GM10248 (cell line): Measurements from ENCODE around the gene TMEM245.
"Not testable (repeated sequence)": the region's sequence is repeated elsewhere in the genome, so short reads cannot be mapped to it uniquely, and the experiment has no call there.

Experiments
- CTCF ChIA-PET: fragments of 300-600 bp; sonication (Branson Sonifier 250); formaldehyde crosslinking; extraction: SDS; loops from one replicate; lab custom pipeline; 2021; ENCODE audit warnings: antibody characterized with exemption; lab: Yijun Ruan, JAX
- POLR2A ChIA-PET: fragments of 350-650 bp; sonication (Branson Sonifier 250); formaldehyde crosslinking; extraction: SDS; loops from one replicate; lab custom pipeline; 2020; ENCODE audit warnings: antibody characterized with exemption; lab: Yijun Ruan, JAX
- DNase-seq: peaks from one replicate; pipeline ENCODE4 v3.0.0; 2012; ENCODE audit errors: extremely low spot score
- CTCF ChIP-seq: IDR thresholded peaks from 2 replicates; pipeline ENCODE4 v1.5.1; 2012; ENCODE audit warnings: mild to moderate bottlenecking, low read depth; ENCODE audit errors: extremely low read depth, missing control alignments, control extremely low read depth

Gene TMEM245

GRCh38 chr9:109068764-109069163 is 51.0 kb downstream of the TMEM245 start:
- no peak for DNase-seq
- TF ChIP-seq CTCF: no peak
- POLR2A ChIA-PET: no interaction called here
- CTCF ChIA-PET: interaction anchor here (1.5 kb wide), 2 partner anchors 8 to 64 kb away, joined by 3 to 5 read pairs; no protein-coding TSS in a partner anchor

DNA sequence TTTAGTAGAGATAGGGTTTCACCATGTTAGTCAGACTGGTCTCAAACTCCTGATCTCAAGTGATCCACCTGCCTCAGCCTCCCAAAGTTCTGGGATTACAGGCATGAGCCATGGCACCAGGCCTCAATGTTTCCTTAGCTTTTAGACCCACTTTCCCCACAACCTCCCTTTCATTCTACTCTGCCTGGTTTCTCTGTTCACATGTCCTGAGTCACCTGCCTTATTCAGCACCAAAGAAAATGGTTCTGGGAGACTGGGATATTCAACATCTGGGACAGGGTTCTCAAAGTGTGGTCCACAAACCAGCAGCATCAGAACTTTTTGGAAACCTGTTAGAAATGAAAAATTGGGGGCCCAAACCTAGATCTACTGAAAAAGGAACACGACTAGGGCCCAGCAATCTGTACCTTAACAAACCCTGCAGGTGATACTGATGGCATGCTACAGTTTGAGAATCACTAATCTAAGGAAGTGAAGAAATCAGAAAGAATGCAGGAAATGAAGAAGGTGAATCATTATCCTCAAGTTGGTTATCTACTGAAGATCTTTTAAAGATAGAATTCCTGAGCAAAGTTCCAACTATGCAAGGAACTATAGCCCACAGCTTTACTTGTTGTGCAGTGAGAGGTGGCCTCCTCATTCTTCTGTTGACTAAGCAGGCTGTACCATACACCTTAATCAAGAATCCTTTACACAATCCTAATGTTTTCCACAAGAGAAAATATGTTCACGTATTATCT is 54.6 kb downstream of the TMEM245 start:
- no peak for DNase-seq
- no peak for TF ChIP-seq CTCF
- ChIA-PET POLR2A (no interaction called here), CTCF (no interaction called here)

- TF ChIP-seq CTCF: no peak
- ChIA-PET POLR2A (no interaction called here), CTCF (no interaction called here)
- DNase-seq: no peak
Observed at GRCh38 chr9:109063760-109064159, 56.0 kb downstream of the TMEM245 start.

GRCh38 chr9:109062543-109062942 is 57.2 kb downstream of the TMEM245 start:
- POLR2A ChIA-PET: no interaction called here
- TF ChIP-seq CTCF: no peak
- CTCF ChIA-PET: no interaction called here
- DNase-seq: no peak

GRCh38 chr9:109060191-109060590 is 59.6 kb downstream of the TMEM245 start:
- POLR2A ChIA-PET: no interaction called here
- CTCF ChIA-PET: interaction anchor here (1.3 to 1.6 kb wide), 2 partner anchors 9 to 12 kb away, joined by 5 to 6 read pairs; no protein-coding TSS in a partner anchor
- TF ChIP-seq CTCF: no peak
- no peak for DNase-seq

DNA sequence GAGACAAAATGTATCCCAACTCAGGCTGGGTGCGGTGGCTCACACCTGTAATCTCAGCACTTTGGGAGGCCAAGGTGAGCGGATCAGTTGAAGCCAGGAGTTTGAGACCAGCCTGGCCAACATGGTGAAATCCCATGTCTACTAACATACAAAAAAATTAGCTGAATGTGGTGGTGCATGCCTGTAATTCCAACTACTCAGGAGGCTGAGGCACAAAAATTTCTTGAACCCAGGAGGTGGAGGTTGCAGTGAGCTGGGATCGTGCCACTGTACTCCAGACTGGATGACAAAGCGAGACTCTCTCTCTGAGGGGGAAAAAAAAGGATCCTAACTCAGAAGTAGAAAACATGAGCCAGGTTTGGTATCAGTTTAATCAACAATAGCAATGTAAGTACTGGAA is 66.6 kb downstream of the TMEM245 start:
- POLR2A ChIA-PET, DNase-seq: not testable (repeated sequence)
- CTCF ChIA-PET: interaction anchor here (1.4 kb wide), 1 partner anchor 10 kb away, joined by 3 read pairs; no protein-coding TSS in a partner anchor

DNA sequence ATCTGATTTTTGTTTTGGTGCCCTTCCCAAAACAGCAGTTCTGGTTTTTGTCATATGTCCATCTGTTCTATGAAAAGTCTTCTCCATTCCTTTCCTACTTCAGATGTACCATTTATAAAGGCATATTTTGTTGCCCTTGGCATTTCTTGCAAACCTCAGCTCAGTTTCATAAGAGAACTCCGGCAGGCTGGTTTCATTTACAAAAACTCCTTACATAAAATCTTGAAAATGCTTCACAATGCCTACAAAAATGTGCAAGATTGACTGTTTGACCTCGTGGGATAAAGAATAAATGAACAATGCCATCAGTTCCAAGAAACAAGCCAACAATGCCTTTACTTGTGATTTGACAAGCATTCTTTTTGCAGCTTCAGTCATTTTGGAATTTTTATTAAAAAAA is 67.3 kb downstream of the TMEM245 start:
- ChIA-PET CTCF (interaction anchor here (1.3 to 1.6 kb wide), 2 partner anchors 9 to 12 kb away, joined by 3 to 4 read pairs; no protein-coding TSS in a partner anchor), POLR2A (no interaction called here)
- TF ChIP-seq CTCF: no peak
- DNase-seq: no peak
